ENCODE results near the gene TBC1D16.

GRCh38 chr17:79931817-79932309, 103.8 kb downstream of the TBC1D16 start:
- no peak for TF ChIP-seq CTCF (conservative IDR thresholded peaks at IDR 0.05 in 1 of 2, IDR thresholded peaks at IDR 0.05 in 1 of 2; ENCODE audit: low read depth in 1 of 2, low read length in 2 of 2)
- TF ChIP-seq EZH2 (IDR thresholded peaks at IDR 0.05; ENCODE audit: low read length, missing control alignments): no peak
